ENCODE results near the gene TIFAB.
"Not testable (repeated sequence)": the region's sequence is repeated elsewhere in the genome, so short reads cannot be mapped to it uniquely, and the experiment has no call there.

TIFAB gene

GRCh38 chr5:135452321-135453030, at the start of gene TIFAB:
Gene TIFAB, minus strand, starts transcription at chr5:135452351. Its CDS starts 2,412 bp downstream, at chr5:135449939.
- Histone ChIP-seq H3K27me3 (ENCODE audit: control insufficient read depth, insufficient read depth, low read length) (peaks cover 18% of the 10 kb centered on the region), H3K9ac (ENCODE audit: low read length) (no peak within 1 kb of the TSS), H3K4me3 (ENCODE audit: low read length) (no peak within 1 kb of the TSS), H3K4me1 (ENCODE audit: control insufficient read depth, low read depth, low read length) (no peaks in the 10 kb centered on the region), H3K36me3 (ENCODE audit: control insufficient read depth, low read depth, low read length) (no peaks in the 10 kb centered on the region), H3K27ac (ENCODE audit: low read length) (no peak within 1 kb of the TSS), H3K9me3 (ENCODE audit: control insufficient read depth, low read depth, low read length) (no peaks in the 10 kb centered on the region)

- no peak overlapping the region for H3K27ac ChIP-seq (ENCODE audit: low read length)
- H3K4me3 ChIP-seq (ENCODE audit: low read length), result no peak overlapping the region
- peaks cover 89% of the 10 kb centered on the region for H3K27me3 ChIP-seq (ENCODE audit: control insufficient read depth, insufficient read depth, low read length)
Observed at GRCh38 chr5:135498637-135498995, 46.5 kb upstream of the TIFAB start.

GRCh38 chr5:135497971-135498636, 46.0 kb upstream of the TIFAB start:
- no peak overlapping the region for H3K9ac ChIP-seq (ENCODE audit: low read length)
- no peak overlapping the region for H3K4me3 ChIP-seq (ENCODE audit: low read length)
- peaks cover 89% of the 10 kb centered on the region for H3K27me3 ChIP-seq (ENCODE audit: control insufficient read depth, insufficient read depth, low read length)
- H3K36me3 ChIP-seq (ENCODE audit: control insufficient read depth, low read depth, low read length), result no peaks in the 10 kb centered on the region
- H3K27ac ChIP-seq (ENCODE audit: low read length), result no peak overlapping the region
- no peaks in the 10 kb centered on the region for H3K9me3 ChIP-seq (ENCODE audit: control insufficient read depth, low read depth, low read length)
- no peaks in the 10 kb centered on the region for H3K4me1 ChIP-seq (ENCODE audit: control insufficient read depth, low read depth, low read length)

More at GRCh38 chr5:135498637-135498995, 46.5 kb upstream of the TIFAB start:
- Histone ChIP-seq H3K9ac (ENCODE audit: low read length) (no peak overlapping the region), H3K9me3 (ENCODE audit: control insufficient read depth, low read depth, low read length) (no peaks in the 10 kb centered on the region), H3K4me1 (ENCODE audit: control insufficient read depth, low read depth, low read length) (no peaks in the 10 kb centered on the region), H3K36me3 (ENCODE audit: control insufficient read depth, low read depth, low read length) (no peaks in the 10 kb centered on the region)

GRCh38 chr5:135495531-135495930, 43.4 kb upstream of the TIFAB start:
- H3K4me3 ChIP-seq (ENCODE audit: low read length); H3K9me3 ChIP-seq (ENCODE audit: control insufficient read depth, low read depth, low read length); H3K9ac ChIP-seq (ENCODE audit: low read length); H3K27ac ChIP-seq (ENCODE audit: low read length); H3K36me3 ChIP-seq (ENCODE audit: control insufficient read depth, low read depth, low read length): not testable (repeated sequence)
- Histone ChIP-seq H3K27me3 (ENCODE audit: control insufficient read depth, insufficient read depth, low read length) (peaks cover 92% of the 10 kb centered on the region), H3K4me1 (ENCODE audit: control insufficient read depth, low read depth, low read length) (peaks cover 15% of the 10 kb centered on the region)

GRCh38 chr5:135494196-135494595, 42.0 kb upstream of the TIFAB start:
- H3K27me3 ChIP-seq (ENCODE audit: control insufficient read depth, insufficient read depth, low read length), result peaks cover 100% of the 10 kb centered on the region
- no peaks in the 10 kb centered on the region for H3K9me3 ChIP-seq (ENCODE audit: control insufficient read depth, low read depth, low read length)
- H3K4me3 ChIP-seq (ENCODE audit: low read length), result no peak overlapping the region
- no peak overlapping the region for H3K27ac ChIP-seq (ENCODE audit: low read length)
- H3K36me3 ChIP-seq (ENCODE audit: control insufficient read depth, low read depth, low read length), result no peaks in the 10 kb centered on the region
- H3K9ac ChIP-seq (ENCODE audit: low read length), result no peak overlapping the region
- peaks cover 27% of the 10 kb centered on the region for H3K4me1 ChIP-seq (ENCODE audit: control insufficient read depth, low read depth, low read length)

GRCh38 chr5:135493406-135494180, 41.4 kb upstream of the TIFAB start:
- no peak overlapping the region for H3K27ac ChIP-seq (ENCODE audit: low read length)
- H3K27me3 ChIP-seq (ENCODE audit: control insufficient read depth, insufficient read depth, low read length), result peaks cover 100% of the 10 kb centered on the region

GRCh38 chr5:135492319-135492626, 40.1 kb upstream of the TIFAB start:
- Histone ChIP-seq H3K9me3 (ENCODE audit: control insufficient read depth, low read depth, low read length) (no peaks in the 10 kb centered on the region), H3K4me3 (ENCODE audit: low read length) (peak overlapping the region; percentile 47), H3K27me3 (ENCODE audit: control insufficient read depth, insufficient read depth, low read length) (peaks cover 100% of the 10 kb centered on the region), H3K4me1 (ENCODE audit: control insufficient read depth, low read depth, low read length) (peaks cover 37% of the 10 kb centered on the region), H3K27ac (ENCODE audit: low read length) (no peak overlapping the region), H3K36me3 (ENCODE audit: control insufficient read depth, low read depth, low read length) (no peaks in the 10 kb centered on the region), H3K9ac (ENCODE audit: low read length) (no peak overlapping the region)

More at GRCh38 chr5:135493406-135494180, 41.4 kb upstream of the TIFAB start:
- no peak overlapping the region for H3K4me3 ChIP-seq (ENCODE audit: low read length)
- no peaks in the 10 kb centered on the region for H3K36me3 ChIP-seq (ENCODE audit: control insufficient read depth, low read depth, low read length)
- H3K4me1 ChIP-seq (ENCODE audit: control insufficient read depth, low read depth, low read length), result peaks cover 27% of the 10 kb centered on the region
- H3K9ac ChIP-seq (ENCODE audit: low read length), result no peak overlapping the region
- H3K9me3 ChIP-seq (ENCODE audit: control insufficient read depth, low read depth, low read length), result no peaks in the 10 kb centered on the region

- H3K9ac ChIP-seq (ENCODE audit: low read length), result no peak overlapping the region
- H3K27me3 ChIP-seq (ENCODE audit: control insufficient read depth, insufficient read depth, low read length), result peaks cover 100% of the 10 kb centered on the region
- H3K36me3 ChIP-seq (ENCODE audit: control insufficient read depth, low read depth, low read length), result no peaks in the 10 kb centered on the region
- no peak overlapping the region for H3K27ac ChIP-seq (ENCODE audit: low read length)
- peaks cover 37% of the 10 kb centered on the region for H3K4me1 ChIP-seq (ENCODE audit: control insufficient read depth, low read depth, low read length)
- no peaks in the 10 kb centered on the region for H3K9me3 ChIP-seq (ENCODE audit: control insufficient read depth, low read depth, low read length)
- H3K4me3 ChIP-seq (ENCODE audit: low read length), result peak overlapping the region; percentile 47
Observed at GRCh38 chr5:135491552-135492318, 39.6 kb upstream of the TIFAB start.

- peaks cover 37% of the 10 kb centered on the region for H3K4me1 ChIP-seq (ENCODE audit: control insufficient read depth, low read depth, low read length)
- no peak overlapping the region for H3K27ac ChIP-seq (ENCODE audit: low read length)
- H3K4me3 ChIP-seq (ENCODE audit: low read length), result peak overlapping the region; percentile 55
- peaks cover 100% of the 10 kb centered on the region for H3K27me3 ChIP-seq (ENCODE audit: control insufficient read depth, insufficient read depth, low read length)
- H3K9ac ChIP-seq (ENCODE audit: low read length), result no peak overlapping the region
- no peaks in the 10 kb centered on the region for H3K36me3 ChIP-seq (ENCODE audit: control insufficient read depth, low read depth, low read length)
- H3K9me3 ChIP-seq (ENCODE audit: control insufficient read depth, low read depth, low read length), result no peaks in the 10 kb centered on the region
Observed at GRCh38 chr5:135491038-135491551, 38.9 kb upstream of the TIFAB start.

GRCh38 chr5:135490245-135491037, 38.3 kb upstream of the TIFAB start:
- Histone ChIP-seq H3K4me1 (ENCODE audit: control insufficient read depth, low read depth, low read length) (peaks cover 37% of the 10 kb centered on the region), H3K36me3 (ENCODE audit: control insufficient read depth, low read depth, low read length) (no peaks in the 10 kb centered on the region), H3K27me3 (ENCODE audit: control insufficient read depth, insufficient read depth, low read length) (peaks cover 100% of the 10 kb centered on the region), H3K9me3 (ENCODE audit: control insufficient read depth, low read depth, low read length) (no peaks in the 10 kb centered on the region), H3K4me3 (ENCODE audit: low read length) (peak overlapping the region; percentile 55), H3K27ac (ENCODE audit: low read length) (no peak overlapping the region), H3K9ac (ENCODE audit: low read length) (no peak overlapping the region)

Measured in iPS-18a (cell line).